ENCODE measurements around the gene ATP2B1.
A peak's percentile ranks its signal among the peaks of the same experiment; 100 is the strongest.
"Not testable (repeated sequence)": the region's sequence is repeated elsewhere in the genome, so short reads cannot be mapped to it uniquely, and the experiment has no call there.

The ATP2B1 gene

DNA sequence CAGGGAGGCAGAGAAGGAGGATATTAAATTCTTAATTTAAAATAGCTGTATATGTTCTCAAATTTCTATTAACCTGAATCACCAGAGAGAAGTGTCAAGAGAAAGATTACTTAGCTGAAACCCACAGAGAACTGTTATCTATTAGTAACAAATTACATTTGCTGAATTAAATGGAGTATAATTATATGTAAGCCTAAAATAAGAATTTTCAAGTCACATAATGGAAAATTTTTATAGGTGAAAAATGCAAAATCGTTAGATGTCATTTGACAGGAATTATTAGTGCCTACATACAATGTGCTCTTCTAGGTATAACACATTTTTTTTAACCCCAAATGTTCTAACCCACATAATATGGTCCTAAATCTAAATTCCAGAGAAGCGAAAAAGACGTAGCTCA is 4.1 kb upstream of the ATP2B1 start:
- no peak for DNase-seq (ENCODE audit: low spot score)

DNA sequence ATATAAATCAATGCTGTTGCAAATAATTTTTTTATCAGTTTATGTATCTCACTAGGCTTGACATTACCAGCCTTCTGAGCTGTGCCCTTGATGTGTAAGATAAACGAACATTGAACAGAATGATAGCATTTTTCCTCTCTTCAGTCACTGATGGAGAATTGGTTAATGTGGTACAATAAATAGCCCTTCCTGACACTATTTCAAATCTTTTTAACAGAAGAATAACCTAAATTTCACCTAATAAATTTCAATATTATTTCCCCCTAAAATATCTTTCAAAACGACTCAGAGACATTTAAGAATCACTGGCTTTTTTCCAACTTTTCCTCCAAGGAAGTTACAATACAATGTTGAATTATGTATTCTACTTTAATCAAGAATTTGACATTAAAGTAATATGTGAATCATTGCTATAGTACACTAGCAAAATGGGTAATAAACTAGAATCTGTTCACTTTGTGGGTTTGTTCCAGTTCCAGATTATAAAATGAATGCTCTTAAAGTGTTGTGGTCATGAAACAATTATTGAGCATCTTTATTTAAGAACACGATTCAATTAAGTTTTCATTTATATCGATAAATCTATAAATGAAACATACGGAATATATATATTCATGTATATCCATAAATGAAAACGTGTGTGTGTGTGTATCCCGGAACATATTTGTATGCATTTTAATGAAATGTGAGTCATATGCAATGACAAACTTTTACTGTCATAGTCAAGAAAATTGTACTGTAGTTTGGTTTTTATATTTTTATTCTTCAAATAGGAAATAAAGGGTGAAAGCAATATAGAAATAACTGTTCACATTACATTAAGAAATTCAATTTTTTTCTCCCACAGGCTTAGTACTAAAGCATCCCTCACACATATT is 2.5 kb upstream of the ATP2B1 start:
- no peak for DNase-seq (ENCODE audit: low spot score)

DNA sequence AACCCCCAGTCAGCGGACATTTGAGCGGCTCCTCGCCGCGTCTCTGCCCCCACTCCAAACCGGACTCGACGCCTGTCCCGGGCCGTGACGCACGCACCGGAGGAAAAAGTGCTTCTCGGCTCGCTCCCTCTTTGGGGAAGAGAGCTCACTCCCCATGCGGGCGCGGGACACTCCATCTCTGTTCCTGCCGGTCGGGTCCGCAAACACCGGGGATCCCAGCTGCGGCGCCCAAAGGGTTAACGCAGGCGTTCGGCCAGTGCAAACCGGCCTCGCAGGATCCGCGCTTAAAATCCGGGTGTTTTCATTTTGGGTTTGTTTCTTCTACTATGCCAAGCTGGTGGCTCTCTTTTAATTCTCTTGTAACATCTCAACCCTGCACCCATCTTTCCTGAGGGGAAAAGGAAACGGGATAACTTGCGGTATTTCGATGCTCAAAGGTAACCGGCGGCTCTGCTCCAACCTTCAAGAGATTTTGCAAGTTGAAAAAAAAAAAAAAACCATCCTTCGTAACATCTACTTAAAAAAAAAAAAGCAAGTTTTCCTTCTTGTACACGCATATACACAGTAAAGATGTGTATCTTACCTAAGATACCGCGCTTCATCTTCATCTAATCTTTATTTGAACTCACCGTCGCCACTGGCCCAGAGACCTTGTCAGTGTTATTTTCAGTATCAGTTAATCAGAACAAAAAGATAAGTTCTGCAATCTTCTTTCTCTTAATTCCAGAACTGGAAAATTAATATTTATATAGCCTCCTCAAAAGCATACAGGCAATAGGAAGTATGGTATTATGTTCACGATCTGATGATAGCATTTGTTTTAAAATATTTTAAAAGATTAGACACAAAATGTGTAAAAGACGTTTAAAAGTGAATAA is 1.6 kb upstream of the ATP2B1 start:
- DNase-seq (ENCODE audit: low spot score) = no peak

DNA sequence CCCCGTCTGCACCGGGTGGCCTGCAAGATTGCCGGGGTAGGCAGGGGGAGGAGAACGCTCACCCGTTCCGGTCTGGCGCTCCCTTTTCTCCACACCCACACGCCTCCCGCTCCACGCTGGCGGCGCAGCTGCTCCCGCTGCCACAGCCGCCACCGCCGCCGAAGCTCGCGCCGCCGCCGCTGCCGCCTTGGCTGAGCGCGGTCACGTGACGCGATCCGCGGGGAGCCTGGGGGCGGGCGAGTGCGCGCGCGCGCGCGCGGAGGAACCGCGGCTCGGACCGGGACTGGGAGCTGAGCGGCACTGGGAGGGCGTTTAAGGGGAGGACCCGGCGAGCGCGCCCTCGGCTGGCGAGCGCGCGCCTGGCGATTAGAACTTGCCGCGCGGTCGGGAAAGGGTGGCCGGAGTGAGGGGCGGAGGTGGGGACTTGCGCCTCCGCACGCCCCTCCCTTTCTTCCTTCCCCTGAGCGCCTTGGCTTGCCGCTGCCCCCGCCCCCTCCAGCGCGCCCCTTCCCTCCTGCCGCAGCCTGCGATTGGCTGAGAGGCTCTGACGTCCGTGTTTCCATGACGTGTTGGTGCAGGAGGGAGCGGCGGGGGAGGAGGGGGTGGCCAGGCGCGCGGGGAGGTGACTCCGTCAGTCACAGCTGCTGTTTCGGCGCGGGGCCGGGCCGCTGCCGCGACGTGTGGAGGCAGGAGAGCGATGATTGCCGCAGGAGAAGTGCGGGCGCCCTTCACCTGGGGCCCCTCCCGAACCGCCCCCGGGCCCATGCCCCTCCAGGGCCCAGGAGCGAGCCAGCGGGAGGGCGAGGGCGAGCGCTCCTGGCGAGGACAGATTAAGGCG is 738 bp upstream of the ATP2B1 start:
- DNase-seq (ENCODE audit: low spot score) = peak; percentile 98

DNA sequence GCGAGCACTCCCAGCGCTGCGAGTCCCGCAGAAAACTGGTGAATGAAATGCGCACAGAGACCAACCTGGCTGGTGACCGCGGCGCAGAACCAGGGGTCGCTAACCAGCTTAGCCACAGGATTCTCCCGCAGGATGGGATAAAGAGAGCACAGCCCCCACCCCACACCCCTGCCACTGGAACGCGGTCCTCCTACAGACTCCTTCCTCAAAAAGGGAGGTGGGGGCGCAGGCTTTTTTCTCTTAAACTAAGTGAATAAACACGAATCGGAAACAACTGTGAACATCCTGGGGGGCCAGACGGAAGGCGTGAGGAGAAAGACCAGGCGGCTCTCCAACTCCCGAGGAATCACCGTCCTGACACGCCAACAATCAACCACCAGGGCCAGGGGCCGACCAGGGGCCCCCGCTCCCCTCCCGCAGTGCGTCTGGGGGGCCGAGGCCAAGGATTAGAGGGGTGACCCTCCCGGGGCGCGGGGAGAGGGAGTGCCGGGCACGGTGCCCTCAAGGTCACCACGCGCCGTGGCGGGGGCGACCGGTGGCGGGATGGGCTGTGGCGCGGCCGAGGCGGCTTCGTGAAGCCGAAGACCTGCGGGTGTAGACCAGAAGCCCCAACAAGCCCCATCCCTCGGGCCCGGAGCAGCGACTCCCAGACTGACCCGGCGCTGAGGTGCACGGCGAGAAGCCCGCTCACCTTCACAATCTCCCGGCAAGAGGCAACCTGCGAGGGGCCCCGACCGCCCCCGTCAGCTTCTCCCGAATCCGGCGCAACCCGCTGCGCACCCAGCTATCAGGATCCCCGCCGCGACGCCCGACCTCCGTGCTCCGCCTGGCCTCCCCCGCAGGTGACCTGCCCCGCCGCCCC is 704 bp downstream of the ATP2B1 start:
- peak; percentile 41 for DNase-seq (ENCODE audit: low spot score)

DNA sequence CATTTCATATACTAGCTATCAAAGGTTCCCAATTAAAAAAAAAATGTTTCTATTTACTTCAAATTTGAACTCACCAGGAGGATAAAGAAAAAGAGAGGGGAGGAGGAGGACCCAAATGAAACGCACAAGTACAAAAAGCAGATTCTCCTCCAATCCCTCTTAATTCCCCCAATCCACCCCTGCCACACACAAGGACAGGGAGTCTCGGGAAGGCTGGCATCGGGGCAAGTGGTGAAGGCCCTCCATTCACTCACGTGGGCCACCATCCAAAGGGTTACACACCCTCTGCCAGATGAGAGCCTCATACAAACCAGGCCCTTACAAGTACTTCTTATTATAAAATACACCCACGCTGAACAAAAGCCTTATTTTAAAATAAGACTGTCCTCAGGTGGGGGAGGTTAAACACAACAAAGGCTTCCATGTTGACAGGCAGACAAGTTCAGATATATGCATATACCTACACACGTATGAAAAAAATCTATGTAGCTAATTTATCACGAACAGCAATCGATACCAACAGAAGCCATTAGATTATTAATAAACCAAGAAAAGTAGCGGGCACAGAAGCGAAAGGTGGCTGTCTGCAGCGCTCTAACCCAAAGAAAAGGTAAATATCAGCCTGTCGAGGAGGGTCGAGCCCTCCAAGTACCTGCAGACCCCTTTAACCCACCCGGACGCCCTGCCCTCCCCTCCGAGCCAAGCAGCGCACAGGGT is 1.5 kb downstream of the ATP2B1 start:
- peak; percentile 23 for DNase-seq (ENCODE audit: low spot score)

DNA sequence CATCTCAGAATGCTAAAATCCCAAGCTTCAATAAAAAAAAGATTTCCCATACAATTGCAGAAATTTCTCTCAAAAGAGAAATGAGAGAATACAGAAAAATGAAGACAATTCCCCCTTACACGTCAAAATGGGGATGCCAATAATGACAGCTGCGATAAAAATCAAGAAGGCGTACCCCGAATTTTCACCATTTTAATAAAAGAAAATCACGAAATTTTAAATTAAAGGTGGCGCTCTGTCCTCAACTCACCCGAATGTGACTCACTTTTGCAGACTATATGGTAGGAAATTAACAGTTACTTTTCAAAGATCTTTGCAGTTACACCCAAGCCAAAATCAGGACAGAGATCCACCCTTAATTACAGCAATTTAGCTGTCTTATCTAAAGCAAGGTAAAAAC is 2.1 kb downstream of the ATP2B1 start:
- no peak for DNase-seq (ENCODE audit: low spot score)

DNA sequence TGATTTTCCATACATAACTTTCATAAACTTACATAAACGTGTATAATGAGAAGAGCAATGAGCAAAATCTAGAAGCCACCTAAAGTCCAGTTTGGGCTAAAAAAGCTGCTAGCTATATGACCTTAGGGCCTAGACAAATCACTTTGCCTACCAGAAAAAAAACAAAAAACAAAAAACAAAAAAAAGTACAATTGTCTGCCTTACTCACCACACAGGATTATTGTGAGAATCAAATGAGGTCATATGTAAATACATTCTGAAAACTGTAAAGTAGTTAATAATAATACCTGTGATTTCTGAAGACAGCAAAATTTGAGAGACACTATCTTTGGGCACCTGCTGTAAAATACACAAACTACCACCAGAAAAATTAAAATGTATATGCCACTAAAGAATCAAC is 4.2 kb downstream of the ATP2B1 start:
- no peak for DNase-seq (ENCODE audit: low spot score)

DNA sequence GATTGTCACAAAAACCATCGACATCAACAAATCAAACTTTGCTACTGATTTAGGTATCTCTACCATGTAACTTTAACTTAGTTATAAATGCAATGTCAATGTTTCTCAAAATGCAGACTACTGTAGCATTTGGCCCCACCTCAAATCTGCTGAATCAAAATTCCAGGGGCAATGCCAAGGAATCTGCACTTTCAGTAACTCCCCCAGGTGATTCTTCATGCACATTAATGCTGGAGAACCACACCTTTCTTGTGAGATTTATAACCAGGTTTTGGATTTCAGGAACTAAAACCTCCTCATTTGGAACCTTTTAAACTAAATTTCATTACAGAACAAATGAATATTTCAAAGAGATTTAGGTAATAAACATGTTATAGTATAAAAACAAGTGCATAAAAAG is 4.9 kb downstream of the ATP2B1 start:
- DNase-seq (ENCODE audit: low spot score) = peak; percentile 39

DNA sequence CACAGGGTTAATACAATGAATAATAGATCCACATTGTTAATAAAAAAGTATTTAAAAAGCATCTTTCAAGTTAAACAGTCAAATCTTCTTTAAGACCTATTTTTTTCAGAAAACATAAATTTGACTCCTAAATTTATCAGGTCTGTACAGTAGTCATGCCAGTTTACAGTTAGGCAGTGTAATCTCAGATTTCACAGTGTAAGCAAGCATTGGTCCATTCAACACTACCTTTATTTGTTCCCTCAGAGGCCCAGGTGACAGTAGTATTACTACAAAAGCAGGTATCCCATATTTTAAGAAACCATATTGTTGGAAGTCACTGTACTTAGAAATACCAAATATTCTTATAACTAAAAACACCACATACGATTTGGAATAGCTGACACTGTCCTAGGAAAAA is 6.1 kb downstream of the ATP2B1 start:
- no peak for DNase-seq (ENCODE audit: low spot score)

DNA sequence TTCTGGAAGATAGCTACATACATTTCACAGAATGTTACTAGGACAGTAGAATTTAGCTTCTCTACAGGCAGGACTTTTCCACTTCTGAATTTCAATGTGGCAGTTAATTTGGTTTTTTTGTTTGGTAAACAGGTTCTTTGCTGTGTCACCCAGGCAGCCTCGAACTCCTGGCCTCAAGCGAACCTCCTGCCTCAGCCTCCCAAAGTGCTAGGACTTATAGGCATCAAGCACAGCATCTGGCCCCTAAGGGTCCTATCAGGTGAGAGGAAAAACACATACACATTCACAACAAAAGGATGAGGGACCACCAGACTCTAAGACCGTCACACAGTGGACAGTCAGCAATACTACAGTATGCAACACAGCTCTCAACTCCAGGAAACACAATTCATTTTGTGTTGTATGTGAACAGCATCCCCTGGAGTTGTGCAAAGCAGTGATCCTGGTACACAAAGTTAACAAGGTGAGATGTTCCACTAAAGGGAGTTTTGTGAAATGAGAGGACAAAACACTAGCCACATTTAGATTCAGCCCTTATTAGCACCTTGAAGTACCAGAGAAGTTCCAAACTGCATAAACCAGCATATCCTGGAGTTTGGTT is 6.9 kb downstream of the ATP2B1 start:
- no peak for DNase-seq (ENCODE audit: low spot score)

DNA sequence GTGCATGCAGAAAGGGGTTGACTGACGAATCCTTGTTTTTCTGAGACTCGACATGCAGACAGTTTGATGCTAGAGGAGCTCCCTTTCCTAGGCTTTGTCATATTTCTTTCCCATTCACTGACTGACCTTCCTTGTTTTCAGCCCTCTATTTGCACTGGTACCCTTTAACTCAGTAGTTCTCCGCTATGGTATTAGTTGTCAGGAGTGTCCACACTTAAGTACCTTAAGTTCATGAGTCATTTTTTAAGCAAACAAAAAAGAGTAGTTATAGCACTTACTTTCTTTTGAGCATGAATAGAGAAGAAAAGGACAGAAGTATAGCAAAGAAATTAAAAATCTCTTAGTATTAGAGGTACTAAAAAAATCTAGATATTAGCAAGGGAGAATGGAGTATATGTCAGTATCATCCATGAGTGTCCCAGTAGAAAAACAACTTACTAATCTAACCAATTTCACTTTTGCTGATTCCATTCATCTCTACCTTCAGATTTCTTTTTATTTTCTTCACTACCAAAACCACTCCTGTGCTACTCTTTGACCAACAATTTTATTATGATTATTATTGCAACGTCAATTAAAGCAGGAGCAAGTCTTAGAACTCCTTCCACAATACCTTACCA is 8.3 kb downstream of the ATP2B1 start:
- DNase-seq (ENCODE audit: low spot score) = peak; percentile 35

DNA sequence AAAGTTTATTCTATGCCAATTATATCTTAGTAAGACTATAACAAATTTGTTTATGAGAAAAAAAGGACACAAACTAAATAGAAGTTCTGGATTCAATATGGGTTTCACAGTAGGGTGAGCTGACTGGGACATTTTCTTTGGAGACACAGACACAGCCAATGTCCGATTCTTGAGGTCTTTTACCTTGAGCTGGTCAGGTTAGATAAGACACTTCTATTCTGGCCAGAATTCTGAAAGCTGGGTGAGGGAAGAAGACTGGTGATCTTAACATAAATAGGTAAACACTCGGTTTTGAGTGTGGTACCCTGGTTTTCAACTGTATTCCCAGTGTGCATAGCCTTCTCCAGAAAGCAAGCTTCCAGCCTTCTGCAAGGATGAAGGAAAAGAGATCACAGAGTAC is 10.0 kb downstream of the ATP2B1 start:
- no peak for DNase-seq (ENCODE audit: low spot score)

DNA sequence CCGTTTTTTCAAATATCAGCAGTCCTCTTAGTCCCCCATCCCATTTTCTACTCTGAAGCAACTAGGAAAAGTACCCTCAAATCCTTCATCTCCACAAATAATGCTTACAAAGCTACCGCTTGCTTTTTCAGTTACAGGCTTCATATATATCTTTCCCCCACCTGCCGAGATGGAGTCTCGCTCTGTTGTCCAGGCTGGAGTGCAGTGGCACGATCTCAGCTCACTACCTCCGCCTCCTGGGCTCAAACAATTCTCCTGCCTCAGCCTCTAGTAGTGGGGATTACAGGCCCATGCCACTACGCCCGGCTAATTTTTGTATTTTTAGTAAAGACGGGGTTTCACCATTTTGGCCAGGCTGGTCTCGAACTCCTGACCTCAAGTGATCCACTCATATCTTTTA is 10.9 kb downstream of the ATP2B1 start:
- DNase-seq (ENCODE audit: low spot score) = not testable (repeated sequence)

DNA sequence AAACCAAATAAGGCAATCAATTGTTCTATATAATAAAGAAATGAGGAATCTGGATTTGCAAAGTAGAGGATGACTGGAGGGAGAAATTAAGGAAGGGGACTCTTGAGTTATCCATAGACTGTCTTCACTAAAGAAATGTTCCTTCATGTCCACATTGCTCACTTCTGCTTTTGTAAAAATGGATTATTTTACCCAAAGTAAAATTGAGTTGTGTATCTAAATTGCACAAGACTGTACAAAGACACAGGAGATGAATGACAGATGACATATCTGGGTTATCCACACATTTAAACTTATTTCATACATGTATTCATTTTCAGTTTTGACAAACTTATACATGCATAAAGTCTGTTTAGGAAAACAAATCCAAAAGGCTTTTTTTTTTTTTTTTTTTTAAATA is 11.3 kb downstream of the ATP2B1 start:
- no peak for DNase-seq (ENCODE audit: low spot score)

DNA sequence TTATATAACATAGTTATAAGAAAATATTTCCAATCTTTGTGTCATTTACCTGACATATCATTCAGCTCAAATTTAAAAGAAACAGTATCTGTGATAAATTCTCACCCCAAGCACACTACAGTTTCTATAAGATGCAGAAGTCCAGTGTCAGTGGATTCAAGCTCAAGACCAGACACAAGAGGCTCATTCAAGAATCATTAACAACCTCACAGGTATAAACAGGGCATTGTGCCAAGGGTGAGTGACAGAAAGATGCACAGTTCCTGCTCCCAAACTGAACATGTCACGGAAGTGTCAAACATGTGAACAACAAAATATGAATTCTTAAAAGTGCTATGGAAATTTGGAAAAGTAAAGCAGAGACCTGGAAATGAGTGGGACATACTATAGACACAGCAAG is 12.8 kb downstream of the ATP2B1 start:
- DNase-seq (ENCODE audit: low spot score) = peak; percentile 22

DNA sequence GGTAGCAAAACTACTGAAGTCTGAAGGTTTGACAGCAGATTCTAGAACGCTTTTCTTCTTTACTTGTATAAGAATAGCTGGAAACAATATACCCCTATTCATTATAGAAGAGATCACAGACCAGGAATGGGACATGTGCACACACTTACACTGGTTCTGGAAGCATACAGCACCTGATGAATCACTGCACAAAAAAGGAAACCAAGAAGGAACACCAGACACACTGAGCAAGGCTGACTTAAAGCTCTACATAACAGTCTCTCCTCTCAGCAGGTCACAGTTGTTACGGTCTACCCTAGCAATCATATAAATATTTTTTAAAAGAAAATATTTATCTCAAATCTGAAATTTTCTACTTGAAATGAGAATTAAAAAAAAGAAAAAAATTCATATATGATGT is 13.5 kb downstream of the ATP2B1 start:
- DNase-seq (ENCODE audit: low spot score) = peak; percentile 54

DNA sequence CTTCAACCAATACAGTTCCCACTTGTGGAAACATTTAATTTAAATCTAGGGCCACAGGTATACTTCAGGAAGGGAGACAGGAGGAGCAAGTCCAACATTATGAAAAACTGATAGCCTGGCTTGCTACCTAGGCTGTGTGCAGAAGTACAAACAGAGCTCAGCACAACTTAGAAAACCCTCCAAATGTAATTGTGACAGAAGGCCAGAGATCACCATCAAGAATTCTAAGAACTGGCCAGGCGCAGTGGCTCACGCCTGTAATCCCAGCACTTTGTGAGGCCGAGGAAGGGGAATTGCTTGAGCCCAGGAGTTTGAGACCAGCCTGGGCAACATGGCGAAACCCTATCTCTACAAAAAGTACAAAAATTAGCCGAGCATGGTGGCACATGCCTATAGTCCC is 14.1 kb downstream of the ATP2B1 start:
- no peak for DNase-seq (ENCODE audit: low spot score)

DNA sequence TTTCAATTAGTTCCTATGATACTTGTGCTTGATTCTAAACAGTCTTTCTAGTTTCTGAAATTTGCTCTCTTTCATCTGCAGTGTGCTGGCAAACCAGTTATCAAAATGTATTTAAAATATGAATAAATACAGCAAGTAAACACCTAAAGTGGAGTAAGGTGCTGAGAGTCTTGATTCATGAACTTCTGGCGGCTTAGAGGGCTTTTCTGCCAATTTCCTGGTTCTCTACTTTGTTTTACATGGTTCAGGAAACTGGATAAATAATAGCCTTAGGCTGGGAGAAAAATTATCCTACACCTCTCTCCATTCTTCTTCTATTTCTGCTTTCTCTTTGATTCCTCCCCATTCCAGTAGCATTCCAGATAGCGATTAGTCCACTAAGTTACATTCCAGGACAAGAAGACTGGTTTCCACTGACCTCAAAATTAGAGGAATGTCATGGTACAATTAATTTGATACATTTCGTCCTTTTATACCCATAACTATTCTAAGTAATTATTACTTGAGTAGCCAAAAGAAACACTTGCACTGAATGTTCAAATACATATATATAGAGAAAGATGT is 14.9 kb downstream of the ATP2B1 start:
- peak; percentile 64 for DNase-seq (ENCODE audit: low spot score)

Measured in kidney tubule cell (primary cell).